GM12874 (cell line): ENCODE measurements around the gene IRF7.

Source experiments
- TF ChIP-seq, protein P1 (sequence below): IDR thresholded peaks from 2 replicates; pipeline ENCODE4 v1.5.1; 2011; ENCODE audit warnings: low read depth, mild to moderate bottlenecking, control low read depth, low read length, moderate library complexity; ENCODE audit not compliant: insufficient read depth

The IRF7 gene

DNA sequence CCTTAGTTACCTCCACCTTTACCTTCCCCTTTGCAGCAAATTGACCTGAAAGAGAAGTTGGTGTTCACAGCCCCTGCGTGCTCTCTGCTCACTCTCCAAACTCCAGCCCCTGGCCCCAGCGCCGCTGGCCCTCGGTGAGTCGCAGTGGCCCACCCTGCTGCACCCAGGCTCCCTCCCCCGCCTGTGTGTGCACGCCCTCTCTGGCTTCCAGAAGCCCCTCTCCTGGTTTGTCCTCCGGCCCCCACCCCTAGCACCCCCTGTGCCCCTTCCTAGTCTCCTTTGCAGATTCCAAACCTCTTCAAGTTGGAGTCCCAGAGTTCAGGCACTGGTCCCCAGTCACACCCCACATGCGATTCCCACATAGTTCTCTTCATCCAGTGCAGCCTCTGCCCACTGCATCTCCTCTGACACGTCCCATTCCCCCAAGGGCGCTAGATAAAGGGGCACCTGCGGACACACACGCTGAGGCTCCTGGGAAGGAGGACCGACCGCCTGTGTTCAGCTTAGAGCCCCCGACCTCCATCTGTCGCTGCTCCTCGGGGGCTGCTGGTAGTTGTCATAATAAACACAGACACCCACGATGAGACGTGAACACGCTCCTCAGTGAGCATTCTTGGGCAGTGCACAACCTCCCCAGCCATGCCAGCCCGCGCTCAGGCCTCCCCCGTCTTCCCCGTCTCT is 41.0 kb downstream of the IRF7 start:
- TF ChIP-seq, protein P1, sequence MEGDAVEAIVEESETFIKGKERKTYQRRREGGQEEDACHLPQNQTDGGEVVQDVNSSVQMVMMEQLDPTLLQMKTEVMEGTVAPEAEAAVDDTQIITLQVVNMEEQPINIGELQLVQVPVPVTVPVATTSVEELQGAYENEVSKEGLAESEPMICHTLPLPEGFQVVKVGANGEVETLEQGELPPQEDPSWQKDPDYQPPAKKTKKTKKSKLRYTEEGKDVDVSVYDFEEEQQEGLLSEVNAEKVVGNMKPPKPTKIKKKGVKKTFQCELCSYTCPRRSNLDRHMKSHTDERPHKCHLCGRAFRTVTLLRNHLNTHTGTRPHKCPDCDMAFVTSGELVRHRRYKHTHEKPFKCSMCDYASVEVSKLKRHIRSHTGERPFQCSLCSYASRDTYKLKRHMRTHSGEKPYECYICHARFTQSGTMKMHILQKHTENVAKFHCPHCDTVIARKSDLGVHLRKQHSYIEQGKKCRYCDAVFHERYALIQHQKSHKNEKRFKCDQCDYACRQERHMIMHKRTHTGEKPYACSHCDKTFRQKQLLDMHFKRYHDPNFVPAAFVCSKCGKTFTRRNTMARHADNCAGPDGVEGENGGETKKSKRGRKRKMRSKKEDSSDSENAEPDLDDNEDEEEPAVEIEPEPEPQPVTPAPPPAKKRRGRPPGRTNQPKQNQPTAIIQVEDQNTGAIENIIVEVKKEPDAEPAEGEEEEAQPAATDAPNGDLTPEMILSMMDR = no peak

DNA sequence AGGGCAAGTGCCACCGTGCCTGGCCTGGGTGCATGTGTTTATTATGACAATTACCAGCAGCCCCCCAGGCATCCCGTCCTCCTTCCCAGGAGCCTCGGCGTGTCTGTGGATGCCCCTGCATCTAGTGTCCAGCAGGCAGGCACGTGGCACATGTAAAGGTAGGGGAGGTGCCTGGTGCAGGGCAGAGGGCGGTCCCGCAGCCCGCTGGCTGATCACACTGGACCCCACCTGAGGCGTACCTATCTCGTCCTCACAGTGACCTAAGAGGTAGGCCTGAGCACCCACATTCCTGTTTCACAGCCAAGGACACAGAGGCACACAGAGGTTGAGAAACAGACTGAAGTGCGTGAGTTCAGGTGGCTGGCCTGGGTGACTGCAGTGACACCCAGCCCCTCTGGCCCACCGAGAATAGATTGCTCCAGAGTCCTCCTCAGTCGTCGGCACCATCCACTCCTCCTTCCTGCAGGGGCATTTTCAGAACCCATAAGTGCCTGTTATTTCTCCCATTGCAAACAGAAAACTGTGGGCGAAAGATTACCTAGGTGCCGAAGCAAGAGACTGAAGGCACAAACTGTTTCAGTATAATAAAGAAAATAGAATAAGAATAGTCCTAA is 42.5 kb downstream of the IRF7 start:
- TF ChIP-seq, protein P1 = no peak

DNA sequence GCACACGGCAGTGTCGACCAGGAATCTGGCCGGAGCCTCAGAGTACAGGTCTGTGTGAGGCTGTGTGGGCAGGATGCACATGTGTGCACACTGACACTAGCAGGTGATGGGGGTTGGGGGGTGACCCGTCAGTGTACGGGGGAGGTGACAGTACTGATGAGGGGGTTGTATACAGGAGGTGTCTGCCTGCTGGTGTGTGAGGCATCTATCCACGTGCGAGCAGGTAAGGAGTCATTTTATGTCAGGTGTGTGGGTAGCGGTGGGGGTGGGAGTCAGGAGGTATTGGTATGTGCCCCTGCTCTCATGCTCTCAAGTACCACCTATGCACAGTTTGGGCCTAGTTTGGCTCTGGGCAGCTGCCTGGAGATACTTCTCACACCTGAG is 44.0 kb downstream of the IRF7 start:
- TF ChIP-seq, protein P1 = no peak

DNA sequence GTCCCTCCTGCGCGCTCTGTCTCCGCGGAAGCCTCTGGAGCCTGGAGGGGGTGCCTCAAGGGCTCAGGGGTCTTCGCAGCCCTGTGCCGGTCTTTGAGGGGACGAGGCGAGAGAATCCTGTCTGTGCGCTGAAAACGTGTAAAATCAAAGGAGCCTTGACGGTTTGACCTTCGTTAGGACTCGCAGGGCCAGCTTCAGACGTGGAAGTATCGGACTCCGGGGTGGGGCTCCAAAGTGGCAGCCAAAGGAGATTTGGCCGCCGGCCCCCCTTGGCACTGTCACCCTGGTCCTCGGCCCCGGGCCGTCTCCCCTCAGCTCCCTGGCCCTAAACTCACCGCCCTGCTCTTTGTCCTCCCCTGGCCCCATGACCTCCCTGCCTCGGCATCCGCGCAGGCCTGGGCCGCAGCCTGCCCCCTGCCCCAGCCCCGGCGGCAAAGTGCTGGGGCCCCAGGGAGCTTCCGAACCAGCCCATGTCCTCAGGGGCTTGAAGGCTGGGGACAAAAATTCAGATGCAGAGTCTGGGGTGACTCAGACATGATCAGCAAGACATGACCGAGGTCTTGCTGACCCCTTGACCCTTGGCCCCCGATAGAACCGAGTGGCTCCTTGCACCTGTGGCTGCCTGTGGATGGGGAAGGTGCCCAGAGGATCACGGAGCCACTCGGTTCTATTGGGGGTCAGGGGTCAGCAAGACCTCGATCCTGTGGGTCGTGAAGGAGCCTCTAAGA is 46.4 kb downstream of the IRF7 start:
- TF ChIP-seq, protein P1 = no peak

DNA sequence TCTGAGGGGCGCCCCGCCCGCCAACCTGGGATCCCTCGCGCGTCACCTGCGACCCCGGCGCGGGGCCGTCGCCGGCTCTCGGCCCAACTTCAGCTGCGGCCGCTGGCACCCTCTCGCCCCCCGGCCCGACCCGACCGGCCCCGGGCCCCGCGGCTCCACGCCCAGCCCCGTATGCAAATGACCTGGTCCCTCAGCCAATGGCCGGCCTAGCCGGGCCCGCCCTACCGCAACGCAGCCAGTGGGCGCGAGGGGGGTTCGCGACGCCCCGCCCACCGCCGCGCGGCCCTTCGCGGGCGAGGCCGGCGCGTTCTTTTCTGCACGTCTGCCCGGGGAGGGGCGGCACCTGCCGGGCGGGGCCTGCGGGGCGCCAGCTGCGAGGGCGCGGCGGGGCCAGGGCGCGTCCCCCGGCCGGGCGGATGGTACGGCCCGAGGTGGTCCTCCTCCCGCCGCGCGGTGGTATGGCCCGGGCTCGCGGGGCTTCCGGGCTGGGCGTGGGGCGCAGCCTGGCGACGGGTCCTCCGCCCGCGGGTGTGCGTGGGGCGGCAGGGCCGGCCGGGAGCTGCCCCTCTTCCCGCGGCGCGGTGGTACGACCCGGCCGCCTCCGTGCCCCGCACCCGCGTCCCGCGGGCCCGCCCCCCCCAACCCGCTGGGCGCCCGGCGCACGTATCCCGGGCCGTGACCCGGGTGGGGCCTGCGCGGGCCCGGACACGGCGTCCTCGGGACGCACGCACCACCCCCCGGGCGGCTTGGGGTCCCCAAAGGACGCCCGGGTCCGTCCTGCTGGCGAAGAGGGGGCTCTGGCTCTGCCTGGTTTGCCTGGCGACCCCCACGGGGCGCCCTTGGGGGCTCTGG is 47.2 kb downstream of the IRF7 start:
- TF ChIP-seq, protein P1 = no peak

DNA sequence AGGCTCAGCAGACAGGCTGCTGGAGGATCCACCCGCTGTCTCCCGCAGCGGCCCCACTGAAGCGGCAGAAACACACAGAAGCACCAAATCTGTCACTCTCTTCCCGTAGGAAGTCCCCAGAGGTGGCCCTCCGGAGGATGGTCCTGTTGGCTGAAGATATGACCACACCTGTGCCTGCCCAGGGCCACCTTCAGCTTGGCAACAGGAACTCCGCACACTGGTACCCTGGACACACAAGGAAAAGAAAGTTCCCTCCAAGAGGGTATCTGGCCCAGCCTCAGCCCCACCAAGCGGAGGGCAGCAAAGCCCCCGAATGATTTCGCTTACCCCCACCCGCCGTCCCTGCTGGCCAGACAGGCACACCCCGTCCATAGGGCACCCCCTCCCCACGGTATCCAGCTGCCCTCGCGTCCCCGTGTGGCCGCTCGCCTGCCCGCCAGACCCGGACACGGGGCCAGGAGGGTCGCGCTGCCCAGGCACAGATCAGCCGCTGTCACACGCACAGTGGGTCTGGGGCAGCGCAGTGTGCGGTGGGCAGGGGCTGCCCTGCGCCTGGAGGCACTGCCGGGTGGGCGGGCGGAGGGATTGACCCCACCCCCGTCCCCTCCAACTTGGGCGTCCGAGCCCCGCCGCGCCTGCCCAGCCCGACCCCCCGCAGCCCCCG is 48.0 kb downstream of the IRF7 start:
- TF ChIP-seq, protein P1 = no peak
